GM19099 (cell line): ENCODE results near the gene MIAT.

Source experiments
- POLR2A ChIP-seq: IDR thresholded peaks from 3 replicates; pipeline ENCODE4 v1.6.1; 2011; ENCODE audit warnings: low read depth; ENCODE audit not compliant: insufficient read length; ENCODE audit errors: extremely low read depth

The MIAT gene

DNA sequence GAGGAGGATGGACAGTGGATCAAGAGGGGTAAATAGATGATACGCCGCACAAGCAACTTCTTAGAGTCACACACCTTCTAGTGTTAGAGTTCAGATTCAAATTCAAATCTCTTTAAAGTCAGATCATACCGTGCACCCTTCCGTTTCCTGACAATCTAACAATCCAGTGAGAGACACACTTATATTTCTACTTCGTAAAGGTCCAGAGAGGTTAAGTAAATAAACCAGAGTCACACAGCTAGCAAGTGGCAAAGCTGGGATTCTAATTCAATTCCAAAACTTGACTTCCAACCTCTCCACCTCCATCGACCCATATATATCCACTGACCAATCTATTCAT lies 34.0 kb downstream of the MIAT start:
- TF ChIP-seq POLR2A: no peak

DNA sequence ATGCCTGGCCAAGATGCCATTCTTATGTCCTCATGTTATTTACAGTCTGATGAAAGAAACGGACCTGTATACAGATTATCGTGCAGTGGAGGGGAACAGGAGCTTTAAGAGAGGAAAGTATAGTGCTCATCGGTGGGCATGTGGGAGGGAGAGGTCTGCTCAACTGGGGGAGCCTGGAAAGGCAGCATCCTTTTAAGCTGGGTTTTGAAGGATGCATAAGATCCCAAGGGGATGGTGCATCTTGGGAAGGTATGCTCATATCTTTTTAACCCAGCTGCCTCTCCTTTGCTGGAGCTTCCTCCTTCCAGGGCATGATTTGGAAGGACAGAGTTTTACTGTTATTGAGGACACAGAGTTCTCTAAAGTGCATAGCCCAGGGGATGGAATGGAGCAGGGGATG lies 34.8 kb downstream of the MIAT start:
- TF ChIP-seq POLR2A: no peak

- no peak for TF ChIP-seq POLR2A
Measured at GRCh38 chr22:26697151-26697550, 39.8 kb downstream of the MIAT start.

GRCh38 chr22:26700462-26700861 lies 43.1 kb downstream of the MIAT start:
- TF ChIP-seq POLR2A: no peak

GRCh38 chr22:26700886-26701285 lies 43.5 kb downstream of the MIAT start:
- TF ChIP-seq POLR2A: no peak

DNA sequence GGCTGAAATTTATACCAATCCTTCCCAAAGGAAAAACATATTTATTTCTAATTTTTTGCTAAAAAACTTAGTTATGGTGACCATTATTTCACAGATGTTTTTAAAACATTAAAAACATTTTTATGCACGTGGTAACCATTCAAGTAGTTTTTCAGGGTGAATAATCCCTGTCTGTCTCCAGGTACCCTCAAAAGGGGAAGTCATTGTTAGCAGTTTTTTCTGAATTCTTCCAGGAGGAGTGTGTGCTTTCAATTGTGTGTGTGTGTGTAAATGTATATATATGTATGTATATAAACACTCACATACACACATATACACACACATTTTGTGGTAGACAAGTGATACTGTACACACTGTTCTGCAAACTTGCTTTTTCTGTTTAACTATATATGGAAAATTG lies 43.9 kb downstream of the MIAT start:
- TF ChIP-seq POLR2A: no peak

GRCh38 chr22:26702906-26703830 lies 45.8 kb downstream of the MIAT start:
- no peak for TF ChIP-seq POLR2A

DNA sequence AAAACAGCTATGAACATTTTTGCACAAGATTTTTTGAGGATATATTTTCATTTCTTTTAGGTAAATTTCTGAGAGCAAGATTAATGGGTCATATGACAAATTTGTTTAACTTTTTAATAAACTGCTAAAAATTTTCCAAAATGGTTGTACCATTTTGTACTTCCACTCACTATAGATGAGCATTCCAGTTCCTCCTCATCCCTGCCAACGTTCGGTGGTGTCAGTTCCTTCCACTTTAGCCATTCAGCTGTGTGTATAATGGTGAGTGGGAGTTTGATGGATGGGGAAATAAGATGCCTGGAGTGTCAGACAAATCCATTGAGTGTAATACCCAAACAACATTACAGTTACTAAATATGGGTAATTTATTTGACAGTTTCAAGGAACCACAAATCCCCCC lies 49.7 kb downstream of the MIAT start:
- TF ChIP-seq POLR2A: no peak

DNA sequence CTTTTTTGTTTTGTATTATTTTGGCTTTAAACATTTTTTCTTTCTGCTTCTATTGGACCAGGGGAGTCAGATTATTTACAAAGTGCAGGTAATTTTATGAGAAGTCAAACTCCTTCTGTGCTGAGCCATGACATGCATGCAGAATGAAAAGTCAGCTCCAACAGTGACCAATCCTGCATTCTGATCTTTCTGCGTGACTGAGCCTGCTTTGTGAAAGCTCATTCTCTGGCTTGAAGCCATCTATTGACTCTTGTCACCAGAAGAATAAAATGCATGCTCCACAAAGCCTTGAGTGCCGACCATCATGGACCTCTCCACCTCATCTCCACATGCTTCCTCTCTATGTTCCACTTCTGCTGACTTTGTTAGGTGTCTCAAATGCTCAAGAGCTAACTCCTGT lies 50.2 kb downstream of the MIAT start:
- TF ChIP-seq POLR2A: no peak

DNA sequence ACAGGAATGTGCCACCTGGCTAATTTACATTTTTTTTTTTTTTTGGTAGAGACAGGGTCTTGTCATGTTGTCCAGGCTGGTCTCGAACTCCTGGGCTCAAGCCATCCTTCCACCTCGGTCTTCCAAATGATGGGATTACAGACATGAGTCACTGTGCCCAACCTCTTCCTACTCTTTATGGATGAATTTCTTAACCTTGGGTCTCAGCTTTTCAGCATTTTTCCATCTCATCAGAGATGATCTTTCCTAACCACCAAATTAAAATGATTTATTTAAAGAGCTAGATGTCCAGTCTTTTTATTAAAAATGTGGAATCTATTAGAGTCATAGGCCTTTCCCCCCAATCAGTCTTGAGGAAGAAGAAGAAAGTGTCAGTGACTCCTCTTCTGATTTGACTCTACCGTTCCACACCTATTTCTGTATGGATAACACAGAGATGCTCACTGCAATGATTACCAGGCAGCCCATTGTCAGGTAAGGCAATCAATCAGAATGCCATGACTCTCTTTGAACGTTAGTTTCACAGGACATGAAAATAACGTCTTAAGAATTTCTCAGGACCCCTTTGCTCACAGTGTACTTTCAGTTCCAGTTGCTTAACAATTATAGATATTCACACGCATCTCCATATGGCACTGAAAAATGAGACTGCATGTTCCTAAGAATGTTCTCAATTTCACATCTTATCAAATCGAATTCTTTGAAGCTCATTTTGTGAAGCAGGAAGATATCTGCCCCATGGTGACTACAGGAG lies 51.0 kb downstream of the MIAT start:
- TF ChIP-seq POLR2A: no peak

DNA sequence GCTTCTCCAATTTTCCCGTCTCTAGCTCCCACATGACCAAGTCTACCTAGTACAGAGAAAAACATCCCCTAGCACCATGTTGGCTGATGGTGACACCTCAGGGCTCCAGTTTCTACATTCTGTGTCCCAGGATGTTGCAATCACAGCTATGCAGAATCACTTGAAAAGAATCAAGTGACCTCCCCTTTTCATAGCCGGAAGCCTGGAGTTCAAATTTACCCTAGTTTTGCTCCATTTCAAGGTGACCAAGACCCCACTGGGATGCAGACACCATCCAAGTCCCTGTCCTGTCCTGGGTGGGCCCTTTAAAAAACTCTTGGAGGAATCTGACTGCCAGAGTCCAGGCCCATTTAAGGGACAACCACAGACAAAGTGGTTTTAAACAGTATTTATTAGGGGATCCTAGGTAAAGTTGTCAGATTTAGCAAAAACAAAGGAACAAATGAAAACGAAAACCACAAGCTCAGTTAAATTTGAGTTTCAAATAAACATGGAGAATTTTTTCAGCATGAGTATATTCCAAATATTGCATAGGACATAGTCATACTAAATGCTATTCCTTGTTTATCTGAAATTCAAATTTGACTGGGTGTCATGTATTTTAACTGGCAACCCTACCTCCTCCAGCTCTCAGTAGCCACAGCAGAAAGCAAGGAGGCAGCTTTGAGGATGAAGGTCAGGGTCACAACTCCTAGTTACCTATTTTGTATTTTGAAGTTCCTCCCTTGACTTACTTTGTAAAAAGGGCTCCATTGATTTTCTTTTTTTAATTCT lies 52.4 kb downstream of the MIAT start:
- TF ChIP-seq POLR2A: no peak

- TF ChIP-seq POLR2A: no peak
Measured at GRCh38 chr22:26711205-26711963, 54.0 kb downstream of the MIAT start.

DNA sequence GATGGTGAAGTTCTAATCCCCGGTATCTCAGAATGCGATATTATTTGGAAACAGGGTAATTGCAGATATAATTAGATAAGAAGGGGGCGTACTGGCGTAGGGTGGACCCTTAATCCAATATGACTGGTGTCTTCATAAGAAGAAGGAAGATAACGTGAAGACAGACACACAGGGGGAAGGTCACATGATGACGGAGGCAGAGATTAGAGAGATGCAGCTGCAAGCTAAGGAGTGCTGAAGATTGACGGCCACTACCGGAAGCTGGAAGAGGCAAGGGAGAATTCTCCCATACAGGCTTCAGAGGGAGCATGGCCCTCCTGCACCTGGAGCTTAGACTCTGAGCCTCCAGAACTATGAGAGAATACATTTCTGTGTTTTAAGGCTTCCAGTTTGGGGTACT lies 54.8 kb downstream of the MIAT start:
- TF ChIP-seq POLR2A: no peak

DNA sequence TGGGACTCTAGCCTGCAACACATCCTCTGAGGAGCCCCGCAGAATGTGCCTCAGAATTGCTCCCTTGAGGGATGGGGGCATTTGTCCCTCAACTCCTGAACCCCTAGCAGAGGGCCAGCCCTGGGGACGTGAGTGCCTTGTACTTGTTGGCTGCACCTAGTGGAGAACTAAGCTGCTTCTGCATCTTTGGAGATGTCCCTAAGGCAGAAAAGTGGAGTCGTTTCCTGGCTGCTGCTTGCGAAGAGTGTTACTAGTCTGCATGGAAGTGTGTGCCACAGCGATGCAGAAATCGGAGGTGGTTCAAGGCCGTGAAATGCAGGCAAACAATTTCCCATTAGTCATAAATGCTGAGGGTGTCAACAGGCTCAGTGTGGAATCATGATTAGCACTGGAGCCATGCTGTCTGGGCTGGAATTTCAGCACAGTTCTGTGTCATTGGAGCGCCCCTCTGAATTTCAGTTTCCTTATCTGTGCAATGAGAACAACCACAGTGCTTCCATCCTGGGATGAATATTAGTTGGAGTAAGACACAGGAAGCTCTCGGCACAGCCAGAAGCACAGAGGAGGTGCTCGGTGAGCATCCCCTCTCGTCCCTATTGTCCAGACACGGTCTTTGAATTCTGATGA lies 56.5 kb downstream of the MIAT start:
- TF ChIP-seq POLR2A: no peak
